Measurements from ENCODE around the gene CPN2.

The CPN2 gene, protein sequence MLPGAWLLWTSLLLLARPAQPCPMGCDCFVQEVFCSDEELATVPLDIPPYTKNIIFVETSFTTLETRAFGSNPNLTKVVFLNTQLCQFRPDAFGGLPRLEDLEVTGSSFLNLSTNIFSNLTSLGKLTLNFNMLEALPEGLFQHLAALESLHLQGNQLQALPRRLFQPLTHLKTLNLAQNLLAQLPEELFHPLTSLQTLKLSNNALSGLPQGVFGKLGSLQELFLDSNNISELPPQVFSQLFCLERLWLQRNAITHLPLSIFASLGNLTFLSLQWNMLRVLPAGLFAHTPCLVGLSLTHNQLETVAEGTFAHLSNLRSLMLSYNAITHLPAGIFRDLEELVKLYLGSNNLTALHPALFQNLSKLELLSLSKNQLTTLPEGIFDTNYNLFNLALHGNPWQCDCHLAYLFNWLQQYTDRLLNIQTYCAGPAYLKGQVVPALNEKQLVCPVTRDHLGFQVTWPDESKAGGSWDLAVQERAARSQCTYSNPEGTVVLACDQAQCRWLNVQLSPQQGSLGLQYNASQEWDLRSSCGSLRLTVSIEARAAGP

DNA sequence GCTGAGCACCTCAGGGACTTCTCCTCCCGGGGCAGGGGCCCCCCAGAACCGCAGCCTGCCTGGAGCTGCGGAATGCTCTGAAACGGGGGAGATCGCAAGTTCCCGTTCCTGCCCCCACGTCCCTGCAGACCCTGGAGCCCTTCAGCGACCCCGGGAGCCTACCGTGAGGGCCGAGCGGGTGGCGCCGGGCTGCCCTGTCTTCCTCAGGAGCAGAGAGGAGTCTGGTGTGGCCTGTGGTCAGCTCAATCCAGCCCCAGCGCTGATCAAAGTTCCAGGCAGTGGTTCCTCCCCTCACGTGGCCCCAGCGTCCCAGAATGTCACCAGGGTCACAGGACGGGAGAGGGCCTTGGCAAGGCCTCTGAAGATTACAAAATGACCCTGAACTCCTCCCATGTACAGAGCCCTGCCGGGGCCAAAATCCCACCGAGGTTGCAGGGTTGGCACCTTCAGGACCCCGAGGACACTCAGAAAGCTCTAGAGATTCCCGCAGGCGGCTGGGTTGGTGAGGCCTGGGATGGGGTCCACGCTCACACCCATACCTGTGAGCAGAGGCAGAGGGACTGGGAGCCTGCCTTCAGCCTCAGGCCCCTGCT lies at the start of gene CPN2:
Gene CPN2, minus strand, starts transcription at position 249 of the 593 bp plus-strand sequence. CDS start 8,626 bp downstream, outside the sequence.
- no peak within 1 kb of the TSS for H3K27ac Mint-ChIP-seq
- peaks cover 1% of the 10 kb centered on the region for H3K4me1 Mint-ChIP-seq
- ATAC-seq (peak; percentile 5), DNase-seq (no peak)
- H3K36me3 Mint-ChIP-seq (ENCODE audit: low read depth): no peaks in the 10 kb centered on the region
- peaks cover 2% of the 10 kb centered on the region for H3K27me3 Mint-ChIP-seq
- no peak within 1 kb of the TSS for H3K4me3 Mint-ChIP-seq
- H3K9me3 Mint-ChIP-seq: no peaks in the 10 kb centered on the region

DNA sequence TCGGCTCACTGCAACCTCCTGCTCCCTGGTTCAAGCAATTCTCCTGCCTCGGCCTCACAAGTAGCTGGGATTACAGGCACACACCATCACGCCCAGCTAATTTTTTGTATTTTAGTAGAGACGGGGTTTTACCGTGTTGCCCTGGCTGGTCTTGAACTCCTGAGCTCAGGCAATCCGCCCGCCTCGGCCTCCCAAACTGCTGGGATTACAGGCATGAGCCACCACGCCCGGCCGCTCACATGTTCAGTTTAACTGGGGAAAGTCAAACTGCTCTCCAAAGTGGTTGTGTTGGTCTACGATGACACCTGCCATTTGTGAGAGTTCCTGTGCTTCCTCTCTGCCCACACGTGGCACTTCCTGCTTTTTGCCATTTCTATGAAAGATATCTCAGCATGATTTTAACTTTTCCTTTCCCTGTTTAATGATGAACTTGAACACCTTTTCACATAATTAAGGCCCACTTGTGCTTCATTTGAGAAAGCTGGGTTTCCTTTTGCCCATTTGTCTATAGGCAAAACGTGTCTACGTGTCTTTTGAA lies 48.8 kb upstream of the CPN2 start:
- peaks cover 11% of the 10 kb centered on the region for H3K36me3 Mint-ChIP-seq (ENCODE audit: low read depth)
- no peak overlapping the region for H3K4me3 Mint-ChIP-seq
- no peaks in the 10 kb centered on the region for H3K9me3 Mint-ChIP-seq
- H3K27ac Mint-ChIP-seq: no peak overlapping the region
- peaks cover 16% of the 10 kb centered on the region for H3K27me3 Mint-ChIP-seq
- no peak for DNase-seq
- ATAC-seq: no peak
- H3K4me1 Mint-ChIP-seq: peaks cover 52% of the 10 kb centered on the region

- H3K27me3 Mint-ChIP-seq: peaks cover 16% of the 10 kb centered on the region
- H3K4me3 Mint-ChIP-seq: peak within 1 kb of the TSS; percentile 73
- H3K4me1 Mint-ChIP-seq: peaks cover 56% of the 10 kb centered on the region
- peaks cover 4% of the 10 kb centered on the region for H3K36me3 Mint-ChIP-seq (ENCODE audit: low read depth)
- no peaks in the 10 kb centered on the region for H3K9me3 Mint-ChIP-seq
- no peak within 1 kb of the TSS for H3K27ac Mint-ChIP-seq
- DNase-seq (no peak), ATAC-seq (no peak)
These were observed 48.0 kb upstream of the CPN2 start, which contains the start of gene GP5 for GRCh38 chr3:194399166-194399565. TSS of gene GP5 (minus strand) at chr3:194399266. CDS start at chr3:194398282, 984 bp downstream.

DNA sequence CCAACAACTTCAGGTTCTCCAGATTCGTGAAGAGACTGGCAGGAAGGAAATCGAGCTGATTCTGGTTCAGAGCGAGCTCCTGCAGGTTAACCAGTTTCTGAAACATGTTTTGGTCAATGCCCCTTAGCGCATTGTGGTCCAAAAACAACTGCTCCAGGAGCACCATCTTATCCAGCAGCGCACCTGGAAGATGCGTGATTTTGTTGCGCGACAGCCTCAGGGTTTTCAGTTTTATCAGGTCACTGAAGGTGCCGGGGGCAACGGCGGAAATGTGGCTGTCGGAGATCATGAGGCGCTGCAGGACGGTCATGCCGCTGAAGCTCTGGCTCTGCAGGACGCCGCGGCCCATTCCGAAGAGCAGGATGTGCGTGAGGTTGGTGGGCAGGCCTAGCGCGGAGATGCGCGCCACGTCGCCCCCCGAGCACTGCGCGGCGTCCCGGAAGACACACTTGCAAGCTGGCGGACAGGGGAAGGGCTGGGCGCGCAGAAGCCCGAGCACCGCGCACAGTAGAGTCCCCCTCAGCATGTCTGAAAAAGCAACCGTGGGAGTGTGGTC lies 46.7 kb upstream of the CPN2 start:
- Mint-ChIP-seq H3K4me1 (peaks cover 56% of the 10 kb centered on the region), H3K9me3 (no peaks in the 10 kb centered on the region), H3K27ac (no peak overlapping the region), H3K36me3 (ENCODE audit: low read depth) (no peaks in the 10 kb centered on the region), H3K4me3 (peak overlapping the region; percentile 73), H3K27me3 (peaks cover 16% of the 10 kb centered on the region)
- peak; percentile 43 for DNase-seq
- peak; percentile 29 for ATAC-seq

GRCh38 chr3:194396859-194397756 lies 46.0 kb upstream of the CPN2 start:
- peak overlapping the region; percentile 73 for H3K4me3 Mint-ChIP-seq
- no peaks in the 10 kb centered on the region for H3K36me3 Mint-ChIP-seq (ENCODE audit: low read depth)
- ATAC-seq (peak; percentile 37), DNase-seq (peak; percentile 38)
- H3K27ac Mint-ChIP-seq: no peak overlapping the region
- H3K9me3 Mint-ChIP-seq: no peaks in the 10 kb centered on the region
- H3K27me3 Mint-ChIP-seq: peaks cover 16% of the 10 kb centered on the region
- H3K4me1 Mint-ChIP-seq: peaks cover 56% of the 10 kb centered on the region

- peaks cover under 1% of the 10 kb centered on the region for H3K9me3 Mint-ChIP-seq
- DNase-seq (no peak), ATAC-seq (no peak)
- H3K4me1 Mint-ChIP-seq: peaks cover 56% of the 10 kb centered on the region
- peak overlapping the region; percentile 42 for H3K27ac Mint-ChIP-seq
- H3K27me3 Mint-ChIP-seq: peaks cover 16% of the 10 kb centered on the region
- peak overlapping the region; percentile 66 for H3K4me3 Mint-ChIP-seq
- no peaks in the 10 kb centered on the region for H3K36me3 Mint-ChIP-seq (ENCODE audit: low read depth)
These were observed 45.4 kb upstream of the CPN2 start for GRCh38 chr3:194396539-194396858.

- Mint-ChIP-seq H3K36me3 (ENCODE audit: low read depth) (peaks cover under 1% of the 10 kb centered on the region), H3K4me3 (peak overlapping the region; percentile 66), H3K27ac (peak overlapping the region; percentile 42), H3K27me3 (peaks cover 16% of the 10 kb centered on the region), H3K4me1 (peaks cover 56% of the 10 kb centered on the region), H3K9me3 (peaks cover 6% of the 10 kb centered on the region)
- DNase-seq (peak; percentile 59), ATAC-seq (peak; percentile 65)
These were observed 44.8 kb upstream of the CPN2 start for GRCh38 chr3:194395778-194396538.

- no peak overlapping the region for H3K4me3 Mint-ChIP-seq
- peak overlapping the region; percentile 15 for H3K27ac Mint-ChIP-seq
- peaks cover 56% of the 10 kb centered on the region for H3K4me1 Mint-ChIP-seq
- no peak for DNase-seq
- peaks cover 6% of the 10 kb centered on the region for H3K36me3 Mint-ChIP-seq (ENCODE audit: low read depth)
- H3K27me3 Mint-ChIP-seq: peaks cover 16% of the 10 kb centered on the region
- peaks cover 13% of the 10 kb centered on the region for H3K9me3 Mint-ChIP-seq
- ATAC-seq: no peak
These were observed 44.1 kb upstream of the CPN2 start for GRCh38 chr3:194395212-194395611.

DNA sequence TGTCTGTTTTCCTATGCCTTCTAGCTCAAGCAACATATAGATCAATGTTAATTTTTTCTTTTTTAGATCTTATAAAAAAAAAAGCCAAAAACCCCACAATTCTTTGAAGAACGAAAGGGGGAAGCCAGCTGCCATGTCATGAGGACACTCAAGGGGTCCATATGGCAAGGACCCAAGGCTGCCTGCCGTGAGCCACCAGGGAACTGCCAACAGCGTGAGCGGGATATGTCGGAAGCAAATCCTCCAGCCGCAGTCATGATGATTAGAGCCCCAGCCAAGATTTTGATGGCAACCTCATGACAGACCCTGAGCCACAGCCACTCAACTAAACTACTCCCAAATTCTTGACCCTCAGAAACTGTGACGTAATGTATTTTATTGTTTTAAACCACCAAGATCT lies 41.4 kb upstream of the CPN2 start:
- Mint-ChIP-seq H3K4me1 (peaks cover 29% of the 10 kb centered on the region), H3K27me3 (peaks cover 4% of the 10 kb centered on the region), H3K27ac (no peak overlapping the region), H3K4me3 (no peak overlapping the region), H3K36me3 (ENCODE audit: low read depth) (peaks cover 6% of the 10 kb centered on the region), H3K9me3 (peaks cover 19% of the 10 kb centered on the region)
- DNase-seq: no peak
- ATAC-seq: no peak

DNA sequence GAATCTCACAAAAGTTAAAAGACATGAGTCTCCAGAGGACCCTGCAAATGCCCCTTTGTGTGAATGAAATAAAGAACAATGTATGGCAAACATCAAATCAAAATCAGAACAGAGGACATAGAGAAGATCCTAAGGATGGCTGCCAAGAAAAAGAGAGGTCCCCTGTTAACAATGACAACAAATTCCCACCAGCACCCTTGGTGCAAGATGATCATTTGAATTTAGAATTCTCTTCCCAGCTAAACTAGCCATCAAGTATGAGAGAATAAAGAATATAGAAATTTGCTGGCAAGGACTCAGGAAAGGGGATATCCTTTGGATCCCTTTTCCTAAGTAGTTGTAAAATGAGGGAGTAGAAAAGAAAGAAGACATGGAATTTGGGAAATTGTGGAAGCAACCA lies 39.7 kb upstream of the CPN2 start:
- Mint-ChIP-seq H3K27ac (no peak overlapping the region), H3K9me3 (peaks cover 19% of the 10 kb centered on the region)

DNA sequence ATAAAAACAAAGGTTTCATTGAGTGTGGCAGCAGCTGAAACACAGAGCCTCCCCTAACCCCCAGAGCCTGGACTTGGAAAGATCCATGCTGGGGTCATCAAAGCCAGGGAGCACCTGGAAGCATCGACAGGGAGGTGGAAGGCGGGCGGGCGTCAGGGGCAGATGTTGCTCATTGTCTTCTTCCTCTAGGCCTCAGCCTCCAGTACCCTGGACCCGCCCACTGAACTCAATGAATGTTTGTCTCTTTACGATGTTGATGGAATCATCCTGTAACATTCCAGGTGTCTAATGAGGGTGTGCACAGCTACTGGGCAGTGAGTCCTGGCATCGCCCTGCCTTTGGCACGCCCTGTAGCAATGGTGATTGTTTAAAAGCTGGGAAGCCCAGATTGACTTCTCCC lies 38.1 kb upstream of the CPN2 start:
- no peak for DNase-seq
- Mint-ChIP-seq H3K9me3 (peaks cover 19% of the 10 kb centered on the region), H3K27me3 (no peaks in the 10 kb centered on the region), H3K4me3 (no peak overlapping the region), H3K36me3 (ENCODE audit: low read depth) (peaks cover 6% of the 10 kb centered on the region), H3K27ac (no peak overlapping the region), H3K4me1 (no peaks in the 10 kb centered on the region)
- no peak for ATAC-seq

More for the DNA sequence above, 39.7 kb upstream of the CPN2 start:
- Mint-ChIP-seq H3K27me3 (peaks cover under 1% of the 10 kb centered on the region), H3K4me3 (no peak overlapping the region), H3K36me3 (ENCODE audit: low read depth) (peaks cover 6% of the 10 kb centered on the region), H3K4me1 (peaks cover 15% of the 10 kb centered on the region)
- no peak for DNase-seq
- ATAC-seq: no peak

DNA sequence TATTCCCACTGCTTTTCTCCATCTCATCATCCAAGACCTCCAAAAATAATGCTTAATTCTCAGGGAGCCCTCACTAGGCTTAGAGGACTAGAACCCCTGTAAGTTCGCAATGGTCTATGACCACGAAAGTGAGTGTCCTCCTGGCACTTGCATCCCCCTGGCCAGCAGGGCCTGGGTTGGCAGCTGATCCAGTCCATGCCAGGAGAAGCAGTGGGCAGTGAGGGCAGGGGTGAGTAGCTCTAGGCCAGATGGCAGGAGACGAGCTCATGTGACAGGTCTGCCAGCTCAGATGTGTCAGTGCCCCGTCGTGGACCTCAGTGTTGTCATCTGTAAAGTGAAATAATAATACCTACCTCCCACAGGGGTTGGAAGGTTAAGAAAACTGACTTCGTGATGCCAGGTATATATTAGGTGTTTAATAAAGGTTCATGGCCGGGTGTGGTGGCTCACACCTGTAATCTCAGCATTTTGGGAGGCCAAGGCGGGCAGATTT lies 36.8 kb upstream of the CPN2 start:
- Mint-ChIP-seq H3K9me3 (peaks cover 19% of the 10 kb centered on the region), H3K4me1 (no peaks in the 10 kb centered on the region), H3K36me3 (ENCODE audit: low read depth) (peaks cover 6% of the 10 kb centered on the region), H3K27ac (no peak overlapping the region), H3K27me3 (no peaks in the 10 kb centered on the region), H3K4me3 (no peak overlapping the region)
- DNase-seq (no peak), ATAC-seq (no peak)

- no peak overlapping the region for H3K4me3 Mint-ChIP-seq
- H3K27ac Mint-ChIP-seq: no peak overlapping the region
- H3K36me3 Mint-ChIP-seq (ENCODE audit: low read depth): peaks cover 6% of the 10 kb centered on the region
- H3K9me3 Mint-ChIP-seq: peaks cover 19% of the 10 kb centered on the region
- DNase-seq (no peak), ATAC-seq (no peak)
- no peaks in the 10 kb centered on the region for H3K27me3 Mint-ChIP-seq
- no peaks in the 10 kb centered on the region for H3K4me1 Mint-ChIP-seq
These were observed 36.1 kb upstream of the CPN2 start for GRCh38 chr3:194387276-194387675.
